MCF 10A (cell line): ENCODE results near the gene SIRT1. TPM values are rescaled to one million over a fixed set of nuclear protein-coding genes. Genes with fewer than 3 reads are reported as not detected.
"Not testable (repeated sequence)": the region's sequence is repeated elsewhere in the genome, so short reads cannot be mapped to it uniquely, and the experiment has no call there.

Experiments
- Bru-seq: library from RNA; stranded (reverse); fragments of 400-500 nt; gene quantifications from one replicate; lab custom pipeline; 2021; lab: Mats Ljungman, UMichigan
- BruChase-seq, 2 experiments: library from RNA; stranded (reverse); fragments of 400-500 nt; gene quantifications; one replicate each; lab custom pipeline; 2021; lab: Mats Ljungman, UMichigan
- BruUV-seq: library from RNA; stranded (reverse); fragments of 400-500 nt; replicated peaks from 2 replicates; lab custom pipeline; 2021; lab: Mats Ljungman, UMichigan
- CTCF ChIA-PET: fragments of 300-600 bp; sonication (Branson Sonifier 250); formaldehyde crosslinking; extraction: SDS; loops from one replicate; lab custom pipeline; 2021; ENCODE audit warnings: antibody characterized with exemption, inconsistent platforms; lab: Yijun Ruan, JAX
- POLR2A ChIA-PET: fragments of 300-600, 350-650 bp; sonication (Branson Sonifier 250); formaldehyde crosslinking; extraction: SDS; loops from one replicate; lab custom pipeline; 2020; ENCODE audit warnings: antibody characterized with exemption, inconsistent platforms; lab: Yijun Ruan, JAX
- DNase-seq: peaks from one replicate; pipeline ENCODE4 v3.0.0-alpha.2; 2018; ENCODE audit not compliant: unreplicated experiment
- H3K27ac Mint-ChIP-seq: one replicate; pipeline ENCODE4 v1.8.0; 2022; ENCODE audit warnings: mild to moderate bottlenecking, low read depth, mixed read lengths; ENCODE audit not compliant: unreplicated experiment
- H3K27me3 Mint-ChIP-seq: one replicate; pipeline ENCODE4 v1.8.0; 2022; ENCODE audit warnings: mixed read lengths; ENCODE audit not compliant: insufficient read depth, unreplicated experiment
- H3K36me3 Mint-ChIP-seq: one replicate; pipeline ENCODE4 v1.8.0; 2022; ENCODE audit warnings: mild to moderate bottlenecking, moderate library complexity, mixed read lengths; ENCODE audit not compliant: insufficient read depth, unreplicated experiment
- H3K4me1 Mint-ChIP-seq: one replicate; pipeline ENCODE4 v1.8.0; 2022; ENCODE audit warnings: mixed read lengths; ENCODE audit not compliant: insufficient read depth, unreplicated experiment
- H3K4me3 Mint-ChIP-seq: one replicate; pipeline ENCODE4 v1.8.0; 2022; ENCODE audit warnings: mild to moderate bottlenecking, moderate library complexity, mixed read lengths; ENCODE audit not compliant: unreplicated experiment
- H3K9me3 Mint-ChIP-seq: one replicate; pipeline ENCODE4 v1.8.0; 2022; ENCODE audit warnings: mixed read lengths; ENCODE audit not compliant: unreplicated experiment
- intact Hi-C: fragments of 100-400 bp; cut with micrococcal nuclease; formaldehyde crosslinking; loops from 2 replicates; pipeline ENCODE4 v1.14.1; 2022
- long read RNA-seq: library from polyadenylated mRNA; stranded (forward); transcript quantifications from one replicate; pipeline ENCODE4 v2.0.0, GENCODE V29; 2022
- total RNA-seq: library from RNA; stranded (reverse); gene quantifications from 2 replicates; pipeline ENCODE4 v1.2.3, GENCODE V29; 2022
- TF ChIP-seq, protein P1 (sequence below): fragments of 200-600 bp; IDR thresholded peaks from one replicate; pipeline ENCODE4 v1.8.0; 2022; ENCODE audit warnings: antibody characterized with exemption, mild to moderate bottlenecking; ENCODE audit not compliant: unreplicated experiment

The SIRT1 gene
- total RNA-seq (17.9 and 23.2 TPM in 2 replicates), Bru-seq, nascent RNA (percentile 80 among the genes with signal in this experiment), BruChase-seq, experiment 1, labeled RNA remaining after a 6-hour chase (percentile 75 among the genes with signal in this experiment), BruChase-seq, experiment 2, labeled RNA remaining after a 2-hour chase (percentile 82 among the genes with signal in this experiment)
- long read RNA-seq, full-length matches to known transcripts, result 52 of 61 reads
- long read RNA-seq, partial matches to known transcripts, result 3 of 61 reads
- long read RNA-seq, other reads (novel, unspliced or antisense), result 6 of 61 reads

DNA sequence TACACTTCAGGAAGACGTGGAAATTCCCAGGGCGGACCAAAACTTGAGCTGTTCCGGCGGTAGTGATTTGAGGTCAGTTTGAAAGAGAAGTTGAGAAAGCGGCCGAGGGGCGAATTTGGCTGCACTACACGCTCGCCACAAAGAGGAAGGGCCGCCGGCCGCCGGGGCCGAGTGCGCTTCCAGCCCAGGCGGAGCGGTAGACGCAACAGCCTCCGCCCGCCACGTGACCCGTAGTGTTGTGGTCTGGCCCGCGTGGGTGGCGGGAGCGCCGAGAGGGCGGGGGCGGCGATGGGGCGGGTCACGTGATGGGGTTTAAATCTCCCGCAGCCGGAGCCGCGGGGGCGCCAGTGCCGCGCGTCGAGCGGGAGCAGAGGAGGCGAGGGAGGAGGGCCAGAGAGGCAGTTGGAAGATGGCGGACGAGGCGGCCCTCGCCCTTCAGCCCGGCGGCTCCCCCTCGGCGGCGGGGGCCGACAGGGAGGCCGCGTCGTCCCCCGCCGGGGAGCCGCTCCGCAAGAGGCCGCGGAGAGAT lies at the start of gene SIRT1:
TSS of gene SIRT1 (plus strand) at position 344 of the 529 bp plus-strand sequence. CDS start at position 410, 66 bp downstream.
- H3K4me3 Mint-ChIP-seq, result peak within 1 kb of the TSS; percentile 78
- ChIA-PET POLR2A (interaction anchor here (0.6 to 3.3 kb wide), 26 partner anchors 9 to 1965 kb away, joined by 3 to 32 read pairs (median 4); partner anchors contain the start of genes DNAJC12, HNRNPH3 and PBLD), CTCF (interaction anchor here (0.9 to 2.1 kb wide), 2 partner anchors 29 to 33 kb away, joined by 3 to 20 read pairs; no protein-coding TSS in a partner anchor)
- BruUV-seq, result no TSS peak
- peaks cover 32% of the 10 kb centered on the region for H3K36me3 Mint-ChIP-seq
- no peaks in the 10 kb centered on the region for H3K9me3 Mint-ChIP-seq
- TF ChIP-seq, protein P1, sequence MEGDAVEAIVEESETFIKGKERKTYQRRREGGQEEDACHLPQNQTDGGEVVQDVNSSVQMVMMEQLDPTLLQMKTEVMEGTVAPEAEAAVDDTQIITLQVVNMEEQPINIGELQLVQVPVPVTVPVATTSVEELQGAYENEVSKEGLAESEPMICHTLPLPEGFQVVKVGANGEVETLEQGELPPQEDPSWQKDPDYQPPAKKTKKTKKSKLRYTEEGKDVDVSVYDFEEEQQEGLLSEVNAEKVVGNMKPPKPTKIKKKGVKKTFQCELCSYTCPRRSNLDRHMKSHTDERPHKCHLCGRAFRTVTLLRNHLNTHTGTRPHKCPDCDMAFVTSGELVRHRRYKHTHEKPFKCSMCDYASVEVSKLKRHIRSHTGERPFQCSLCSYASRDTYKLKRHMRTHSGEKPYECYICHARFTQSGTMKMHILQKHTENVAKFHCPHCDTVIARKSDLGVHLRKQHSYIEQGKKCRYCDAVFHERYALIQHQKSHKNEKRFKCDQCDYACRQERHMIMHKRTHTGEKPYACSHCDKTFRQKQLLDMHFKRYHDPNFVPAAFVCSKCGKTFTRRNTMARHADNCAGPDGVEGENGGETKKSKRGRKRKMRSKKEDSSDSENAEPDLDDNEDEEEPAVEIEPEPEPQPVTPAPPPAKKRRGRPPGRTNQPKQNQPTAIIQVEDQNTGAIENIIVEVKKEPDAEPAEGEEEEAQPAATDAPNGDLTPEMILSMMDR, result no peak
- intact Hi-C loops, result loop anchor here (1.0 kb wide), 2 partner anchors 29 to 190 kb away; no protein-coding TSS in a partner anchor
- DNase-seq, result peak; percentile 93
- H3K27me3 Mint-ChIP-seq, result no peaks in the 10 kb centered on the region
- peak within 1 kb of the TSS; percentile 95 for H3K27ac Mint-ChIP-seq
- H3K4me1 Mint-ChIP-seq, result peaks cover 12% of the 10 kb centered on the region

DNA sequence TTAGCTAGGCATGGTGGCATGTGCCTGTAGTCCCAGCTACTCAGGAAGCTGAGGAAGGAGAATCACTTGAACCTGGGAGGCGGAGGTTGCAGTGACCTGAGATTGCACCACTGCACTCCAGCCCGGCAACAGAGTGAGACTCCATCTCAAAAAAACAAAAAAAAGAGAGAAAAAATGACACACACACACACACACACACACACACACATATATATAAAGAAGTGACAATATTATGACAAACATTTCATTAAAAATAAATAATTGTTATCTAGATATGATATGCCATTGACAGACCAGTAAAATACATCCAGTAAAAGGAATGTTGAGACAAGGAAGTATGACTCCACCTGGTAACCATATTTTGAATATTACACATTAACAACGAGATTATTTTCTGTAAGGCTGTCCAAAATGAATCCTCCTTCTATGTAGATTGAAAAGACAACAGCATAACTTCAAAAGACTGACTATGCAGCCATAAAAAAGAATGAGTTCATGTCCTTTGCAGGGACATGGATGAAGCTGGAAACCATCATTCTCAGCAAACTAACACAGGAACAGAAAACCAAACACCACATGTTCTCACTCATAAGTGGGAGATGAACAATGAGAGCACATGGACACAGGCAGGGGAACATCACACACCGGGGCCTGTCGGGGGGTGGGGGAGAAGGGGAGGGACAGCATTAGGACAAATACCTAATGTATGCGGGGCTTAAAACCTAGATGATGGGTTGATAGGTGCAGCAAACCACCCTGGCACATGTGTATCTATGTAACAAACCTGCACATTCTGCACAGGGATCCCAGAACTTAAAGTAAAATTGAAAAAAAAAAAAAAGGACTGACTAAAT lies 48.7 kb upstream of the SIRT1 start:
- Mint-ChIP-seq H3K36me3 (peaks cover 11% of the 10 kb centered on the region), H3K4me3 (peak overlapping the region; percentile 64)
- intact Hi-C loops, result loop anchor here (2.0 kb wide), 1 partner anchor 45 kb away; no protein-coding TSS in a partner anchor
- not testable (repeated sequence) for H3K27ac Mint-ChIP-seq, DNase-seq, H3K9me3 Mint-ChIP-seq, BruUV-seq, H3K4me1 Mint-ChIP-seq, H3K27me3 Mint-ChIP-seq
- POLR2A ChIA-PET, result interaction anchor here (0.6 to 3.0 kb wide), 2 partner anchors 14 kb away, joined by 3 to 23 read pairs; no protein-coding TSS in a partner anchor
- CTCF ChIA-PET, result interaction anchor here (0.6 kb wide), 1 partner anchor 50 kb away, joined by 3 read pairs; no protein-coding TSS in a partner anchor

DNA sequence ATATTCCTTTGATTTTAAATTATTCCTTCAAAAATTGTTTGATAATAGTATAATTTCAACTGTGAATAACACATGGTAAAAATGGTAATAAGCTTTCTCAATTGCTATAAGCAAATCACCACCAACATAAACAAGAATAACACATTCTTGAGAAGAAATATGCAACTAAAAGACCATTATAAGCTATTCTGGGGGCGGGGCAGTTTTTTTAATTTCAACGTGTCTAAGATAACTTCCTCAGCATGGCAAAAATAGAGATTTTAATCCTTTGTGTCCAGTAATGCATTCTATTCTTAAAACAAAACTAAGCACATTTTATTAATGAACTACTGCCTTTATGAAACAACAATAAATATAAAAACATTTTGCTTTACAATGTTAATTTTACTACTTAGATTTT lies 48.0 kb upstream of the SIRT1 start:
- no peak for DNase-seq
- Mint-ChIP-seq H3K27ac (no peak overlapping the region), H3K27me3 (no peaks in the 10 kb centered on the region), H3K4me1 (peaks cover 6% of the 10 kb centered on the region), H3K36me3 (peaks cover 11% of the 10 kb centered on the region), H3K4me3 (peak overlapping the region; percentile 64), H3K9me3 (no peaks in the 10 kb centered on the region)
- ChIA-PET CTCF (interaction anchor here (0.6 to 1.1 kb wide), 2 partner anchors 28 to 49 kb away, joined by 3 read pairs; no protein-coding TSS in a partner anchor), POLR2A (interaction anchor here (0.6 to 3.0 kb wide), 3 partner anchors 9 to 19 kb away, joined by 3 to 23 read pairs (median 7); no protein-coding TSS in a partner anchor)
- no TSS peak for BruUV-seq
- intact Hi-C loops, result loop anchor here (2.0 kb wide), 1 partner anchor 46 kb away; no protein-coding TSS in a partner anchor
- TF ChIP-seq, protein P1, result no peak

DNA sequence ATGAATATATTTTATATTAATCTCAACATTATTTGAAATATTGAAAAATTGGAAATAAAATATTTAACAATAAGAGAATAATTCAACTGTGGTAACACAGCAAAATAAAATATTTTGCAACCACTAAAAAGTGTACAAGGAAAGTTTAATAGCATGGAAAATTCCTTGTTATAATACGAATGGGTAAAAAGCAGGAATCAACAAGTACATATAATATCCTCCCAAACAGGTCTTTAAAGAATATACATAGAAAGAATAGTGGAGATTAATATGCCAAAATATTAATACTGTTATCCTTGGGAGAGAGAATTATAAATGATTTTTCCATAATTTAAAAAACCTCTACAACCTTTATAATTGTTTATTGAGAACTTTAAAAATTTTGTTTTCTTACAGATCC lies 47.5 kb upstream of the SIRT1 start:
- POLR2A ChIA-PET, result interaction anchor here (0.6 to 3.0 kb wide), 6 partner anchors 8 to 495 kb away, joined by 3 to 23 read pairs (median 7); partner anchors contain the start of gene HNRNPH3
- H3K36me3 Mint-ChIP-seq, result peaks cover 6% of the 10 kb centered on the region
- H3K9me3 Mint-ChIP-seq, result no peaks in the 10 kb centered on the region
- peaks cover 6% of the 10 kb centered on the region for H3K4me1 Mint-ChIP-seq
- TF ChIP-seq, protein P1, result no peak
- no peak for DNase-seq
- peak overlapping the region; percentile 79 for H3K4me3 Mint-ChIP-seq
- H3K27ac Mint-ChIP-seq, result no peak overlapping the region
- CTCF ChIA-PET, result interaction anchor here (1.1 to 2.0 kb wide), 2 partner anchors 19 to 27 kb away, joined by 3 to 8 read pairs; no protein-coding TSS in a partner anchor
- intact Hi-C loops, result loop anchor here (2.0 kb wide), 1 partner anchor 46 kb away; no protein-coding TSS in a partner anchor
- BruUV-seq, result no TSS peak
- no peaks in the 10 kb centered on the region for H3K27me3 Mint-ChIP-seq
